ENCODE measurements around the gene SFXN3.

DNA sequence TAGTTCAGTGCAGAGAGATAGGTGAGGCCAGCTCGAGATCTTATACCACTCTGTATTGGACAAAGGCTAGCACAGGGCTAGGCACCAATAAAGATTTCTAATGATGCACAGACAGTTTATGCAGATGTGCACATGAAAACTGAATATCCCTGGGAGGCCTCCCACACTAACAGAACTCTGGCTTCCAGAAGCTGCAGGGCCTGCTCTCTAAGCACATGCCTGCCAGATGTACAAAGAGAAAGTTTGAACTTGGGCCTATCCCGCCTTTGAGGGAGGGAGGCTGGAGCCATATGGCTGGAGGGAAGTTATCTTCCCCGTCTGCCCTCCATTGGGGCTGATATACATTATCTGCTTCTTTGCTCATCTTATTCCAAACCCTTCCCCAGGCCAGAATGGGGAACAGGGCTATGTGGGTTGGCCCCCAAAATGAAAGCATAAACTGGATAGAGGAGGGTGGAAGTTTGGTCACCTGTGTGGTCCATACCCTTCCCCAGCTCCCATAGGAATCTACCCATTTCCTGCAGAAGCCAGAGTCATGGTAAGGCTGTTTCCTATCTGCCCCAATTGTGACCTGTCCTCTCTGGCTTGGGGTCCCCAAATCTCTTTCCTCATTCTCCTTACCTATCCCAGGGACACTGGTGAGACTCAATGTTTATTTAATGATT, 34.6 kb downstream of the SFXN3 start:
- TF ChIP-seq, protein P1, sequence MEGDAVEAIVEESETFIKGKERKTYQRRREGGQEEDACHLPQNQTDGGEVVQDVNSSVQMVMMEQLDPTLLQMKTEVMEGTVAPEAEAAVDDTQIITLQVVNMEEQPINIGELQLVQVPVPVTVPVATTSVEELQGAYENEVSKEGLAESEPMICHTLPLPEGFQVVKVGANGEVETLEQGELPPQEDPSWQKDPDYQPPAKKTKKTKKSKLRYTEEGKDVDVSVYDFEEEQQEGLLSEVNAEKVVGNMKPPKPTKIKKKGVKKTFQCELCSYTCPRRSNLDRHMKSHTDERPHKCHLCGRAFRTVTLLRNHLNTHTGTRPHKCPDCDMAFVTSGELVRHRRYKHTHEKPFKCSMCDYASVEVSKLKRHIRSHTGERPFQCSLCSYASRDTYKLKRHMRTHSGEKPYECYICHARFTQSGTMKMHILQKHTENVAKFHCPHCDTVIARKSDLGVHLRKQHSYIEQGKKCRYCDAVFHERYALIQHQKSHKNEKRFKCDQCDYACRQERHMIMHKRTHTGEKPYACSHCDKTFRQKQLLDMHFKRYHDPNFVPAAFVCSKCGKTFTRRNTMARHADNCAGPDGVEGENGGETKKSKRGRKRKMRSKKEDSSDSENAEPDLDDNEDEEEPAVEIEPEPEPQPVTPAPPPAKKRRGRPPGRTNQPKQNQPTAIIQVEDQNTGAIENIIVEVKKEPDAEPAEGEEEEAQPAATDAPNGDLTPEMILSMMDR (IDR thresholded peaks at IDR 0.05; ENCODE audit: borderline replicate concordance, extremely low read depth, low read length, poor library complexity, severe bottlenecking), result no peak
- TF ChIP-seq EZH2 (IDR thresholded peaks at IDR 0.05; ENCODE audit: borderline replicate concordance, low read depth, low read length, severe bottlenecking), result no peak

Data from DND-41 (cell line).